ENCODE results near the gene POGK. TPM values are rescaled to one million over a fixed set of nuclear protein-coding genes. Genes with fewer than 3 reads are reported as not detected.

POGK gene
- total and polyA plus RNA-seq, 10 donors: 7.3 to 42.6 (median 34.9) TPM

GRCh38 chr1:166857995-166858394, 18.7 kb downstream of the POGK start:
- Histone ChIP-seq H3K4me3 (no peak overlapping the region), H3K27me3 (replicated peaks in 1 of 7) (no peaks in the 10 kb centered on the region), H3K4me1 (no peaks in the 10 kb centered on the region), H3K9me3 (no peaks in the 10 kb centered on the region), H3K27ac (no peak overlapping the region), H3K36me3 (peaks cover 0 to 100% (median 70%) of the 10 kb centered on the region in 6 donors)
- TF ChIP-seq CTCF (IDR thresholded peaks at IDR 0.05 in 8 of 11, conservative IDR thresholded peaks at IDR 0.05 in 3 of 11): no peak
- TF ChIP-seq POLR2A (IDR thresholded peaks at IDR 0.05): no peak
- no peak for TF ChIP-seq POLR2AphosphoS5 (IDR thresholded peaks at IDR 0.05)
- no peak for DNase-seq
- 94 to 99% (median 95%) methylated on average over 3 of the region's 3 CpGs for WGBS, 5 donors
- intact Hi-C loops (cut with DNase I; ENCODE audit: low total_unique reads): no loop called here

GRCh38 chr1:166858726-166859419, 19.6 kb downstream of the POGK start:
- Histone ChIP-seq H3K27ac (no peak overlapping the region), H3K4me1 (no peaks in the 10 kb centered on the region), H3K9me3 (no peaks in the 10 kb centered on the region), H3K4me3 (no peak overlapping the region), H3K36me3 (peaks cover 0 to 100% (median 68%) of the 10 kb centered on the region in 6 donors), H3K27me3 (replicated peaks in 1 of 7) (no peaks in the 10 kb centered on the region)
- intact Hi-C loops (cut with DNase I; ENCODE audit: low total_unique reads): no loop called here
- DNase-seq: no peak
- WGBS, 5 donors: 81 to 96% (median 89%) methylated on average over 7 of the region's 7 CpGs
- TF ChIP-seq CTCF (IDR thresholded peaks at IDR 0.05 in 8 of 11, conservative IDR thresholded peaks at IDR 0.05 in 3 of 11): no peak
- no peak for TF ChIP-seq POLR2AphosphoS5 (IDR thresholded peaks at IDR 0.05)
- no peak for TF ChIP-seq POLR2A (IDR thresholded peaks at IDR 0.05)

GRCh38 chr1:166859597-166859996, 20.3 kb downstream of the POGK start:
- Histone ChIP-seq H3K36me3 (peaks cover 0 to 100% (median 63%) of the 10 kb centered on the region in 6 donors), H3K4me3 (no peak overlapping the region), H3K27ac (no peak overlapping the region), H3K4me1 (no peaks in the 10 kb centered on the region), H3K9me3 (no peaks in the 10 kb centered on the region), H3K27me3 (replicated peaks in 1 of 7) (no peaks in the 10 kb centered on the region)
- peak; percentile 75 for DNase-seq
- WGBS, 5 donors: 66 to 87% (median 71%) methylated on average over 4 to 5 of the region's 5 CpGs
- TF ChIP-seq CTCF (IDR thresholded peaks at IDR 0.05 in 8 of 11, conservative IDR thresholded peaks at IDR 0.05 in 3 of 11) (no peak), POLR2AphosphoS5 (IDR thresholded peaks at IDR 0.05) (peak in 1 of 3 donors; percentile 28)
- intact Hi-C loops (cut with DNase I; ENCODE audit: low total_unique reads): no loop called here

- WGBS, 5 donors: 78 to 91% (median 81%) methylated on average over 5 of the region's 5 CpGs
- H3K27ac ChIP-seq: peak overlapping the region in 3 of 8 donors; percentile 8 to 43 (median 39)
- H3K36me3 ChIP-seq: peaks cover 0 to 79% (median 37%) of the 10 kb centered on the region in 6 donors
Measured at GRCh38 chr1:166865926-166866325, 26.7 kb downstream of the POGK start.

More at GRCh38 chr1:166865926-166866325, 26.7 kb downstream of the POGK start:
- H3K9me3 ChIP-seq: no peaks in the 10 kb centered on the region
- H3K27me3 ChIP-seq (replicated peaks in 1 of 7): no peaks in the 10 kb centered on the region
- TF ChIP-seq POLR2AphosphoS5 (IDR thresholded peaks at IDR 0.05) (peak in 2 of 3 donors; percentile 42 to 46), POLR2A (IDR thresholded peaks at IDR 0.05) (no peak)
- H3K4me3 ChIP-seq: no peak overlapping the region
- peaks cover 0 to 15% (median 2%) of the 10 kb centered on the region in 6 donors for H3K4me1 ChIP-seq
- no peak for DNase-seq
- intact Hi-C loops (cut with DNase I; ENCODE audit: low total_unique reads): no loop called here
